Cardiac fibroblast (primary cell): ENCODE data around the gene DGKB.

ENCODE experiments used
- DNase-seq, 2 donors: peaks; one replicate each; pipeline versions ENCODE4 v3.0.0 to v3.0.0-alpha.2; 2010; ENCODE audit warnings: low read depth in 2 of 2
- H3K4me3 ChIP-seq, 2 donors: replicated peaks in 1 of 2; 1 replicate in 1 of 2; 2 replicates in 1 of 2; pipeline ENCODE4 v1.5.1; 2011; ENCODE audit warnings: low read depth in 2 of 2, low read length in 2 of 2, mild to moderate bottlenecking in 2 of 2, moderate library complexity in 1 of 2
- CTCF ChIP-seq: IDR thresholded peaks from one replicate; pipeline ENCODE4 v1.5.1; 2011; ENCODE audit warnings: low read depth, mild to moderate bottlenecking, low read length, inconsistent platforms

DGKB gene

GRCh38 chr7:14871880-14872279 lies 30.7 kb downstream of the DGKB start:
- TF ChIP-seq CTCF: no peak

DNA sequence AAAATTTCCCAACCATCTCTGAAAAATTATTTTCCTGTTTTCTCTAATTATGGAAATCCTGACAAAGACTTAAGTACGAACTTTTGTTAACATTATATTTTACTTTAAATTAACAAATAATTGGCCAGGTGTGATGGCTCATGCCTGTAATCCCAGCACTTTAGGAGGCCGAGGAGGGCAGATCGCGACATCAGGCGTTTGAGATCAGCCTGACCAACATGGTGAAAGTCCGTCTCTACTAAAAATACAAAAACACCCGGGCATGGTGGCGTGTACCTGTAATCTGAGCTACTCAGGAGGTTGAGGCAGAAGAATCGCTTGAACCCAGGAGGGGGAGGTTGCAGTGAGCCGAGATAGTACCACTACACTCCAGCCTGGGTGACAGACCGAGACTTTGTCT lies 32.2 kb downstream of the DGKB start:
- no peak overlapping the region for H3K4me3 ChIP-seq
- DNase-seq: no peak
- no peak for TF ChIP-seq CTCF

More at GRCh38 chr7:14871880-14872279, 30.7 kb downstream of the DGKB start:
- H3K4me3 ChIP-seq: no peak overlapping the region
- no peak for DNase-seq

- no peak overlapping the region for H3K4me3 ChIP-seq
- TF ChIP-seq CTCF: no peak
Observed at GRCh38 chr7:14868937-14869336, 33.6 kb downstream of the DGKB start.

DNA sequence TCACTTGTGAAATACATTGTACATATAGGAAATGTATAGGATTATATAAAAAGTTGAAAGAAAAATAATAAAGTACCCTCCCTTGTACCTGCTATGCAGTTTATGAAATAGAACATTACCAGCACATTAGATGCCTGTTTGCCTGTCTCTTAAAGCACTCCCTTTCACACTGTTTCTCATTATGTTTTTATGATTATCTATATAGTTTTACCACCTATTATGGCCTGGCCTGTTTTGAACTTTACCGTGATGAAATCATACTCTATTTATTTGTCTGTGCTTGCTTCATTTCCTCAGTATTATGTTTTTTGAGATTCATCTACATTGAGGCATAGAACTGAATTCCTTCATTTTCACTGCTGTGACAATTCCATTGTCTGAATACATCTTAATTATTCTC lies 41.1 kb downstream of the DGKB start:
- TF ChIP-seq CTCF: no peak
- no peak overlapping the region for H3K4me3 ChIP-seq
- no peak for DNase-seq

More at GRCh38 chr7:14868937-14869336, 33.6 kb downstream of the DGKB start:
- DNase-seq: no peak

DNA sequence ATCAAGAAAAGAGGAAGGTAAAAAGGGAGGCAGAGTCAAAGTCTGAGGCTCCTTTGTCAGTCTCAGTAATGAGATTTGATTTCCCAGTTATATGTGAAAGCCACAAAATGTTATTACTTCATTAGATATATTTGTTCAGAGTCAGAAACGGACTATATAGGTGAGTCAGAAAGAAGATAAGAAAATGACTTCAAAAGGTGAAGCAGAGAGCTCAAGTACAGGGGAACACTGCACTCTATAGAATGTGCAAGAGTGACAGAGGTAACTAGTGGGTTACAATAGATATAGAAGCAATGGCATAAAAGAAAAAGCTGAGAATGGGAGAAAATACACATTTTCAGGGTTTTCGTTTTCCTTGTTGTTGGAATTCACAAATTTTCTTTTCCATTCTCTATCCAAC lies 43.3 kb downstream of the DGKB start:
- no peak for DNase-seq
- TF ChIP-seq CTCF: no peak
- H3K4me3 ChIP-seq: no peak overlapping the region

DNA sequence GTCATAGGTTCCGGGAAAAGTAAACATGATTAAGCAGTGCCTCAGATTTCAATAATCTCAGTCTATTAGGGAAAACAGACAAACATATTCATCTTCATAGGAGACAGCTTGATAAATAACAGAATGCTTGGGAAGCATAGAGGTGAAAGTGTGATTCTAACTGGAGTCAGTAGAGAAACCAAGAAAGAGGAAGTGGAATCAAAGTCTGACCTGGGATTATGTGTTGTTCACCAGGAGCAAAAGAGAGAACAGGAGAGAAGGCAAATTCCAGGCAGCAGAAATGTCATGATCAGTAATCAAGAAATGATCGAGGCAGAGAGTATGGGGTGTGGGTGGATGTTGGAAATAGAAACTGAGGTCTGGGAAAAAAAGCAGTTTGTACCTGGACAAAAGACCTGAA lies 43.7 kb downstream of the DGKB start:
- no peak for DNase-seq
- H3K4me3 ChIP-seq: no peak overlapping the region
- no peak for TF ChIP-seq CTCF

- TF ChIP-seq CTCF: no peak
- no peak overlapping the region for H3K4me3 ChIP-seq
- DNase-seq: no peak
Observed at GRCh38 chr7:14858410-14858809, 44.1 kb downstream of the DGKB start.
